Upper lobe of right lung (tissue), 1 donor: ENCODE results near the gene COX7A2. TPM values are rescaled to one million over a fixed set of nuclear protein-coding genes. Genes with fewer than 3 reads are reported as not detected.

ENCODE experiments used
- ATAC-seq: fragments of 200-7000 bp; cut with Tn5 transposase; one replicate; pipeline ENCODE4 v1.9.1; 2020; ENCODE audit warnings: mild to moderate bottlenecking, moderate library complexity
- DNase-seq: peaks from one replicate; pipeline ENCODE4 v3.0.0-alpha.2; 2020
- H3K27ac ChIP-seq: fragments of 200-600 bp; one replicate; pipeline ENCODE4 v1.8.0; 2022
- H3K27me3 ChIP-seq: fragments of 200-600 bp; one replicate; pipeline ENCODE4 v1.8.0; 2022; ENCODE audit warnings: mild to moderate bottlenecking
- H3K36me3 ChIP-seq: fragments of 200-600 bp; one replicate; pipeline ENCODE4 v1.8.0; 2022
- H3K4me1 ChIP-seq: fragments of 200-600 bp; one replicate; pipeline ENCODE4 v1.8.0; 2022
- H3K4me3 ChIP-seq: fragments of 200-600 bp; one replicate; pipeline ENCODE4 v1.8.0; 2022; ENCODE audit warnings: mild to moderate bottlenecking
- H3K9me3 ChIP-seq: fragments of 200-600 bp; one replicate; pipeline ENCODE4 v1.8.0; 2022
- intact Hi-C: fragments of 100-400 bp; cut with DNase I; formaldehyde crosslinking; loops from one replicate; pipeline ENCODE4 v1.11.0; 2022
- total RNA-seq: library from RNA; stranded (reverse); fragmentation: NEBNext Ultra II Directional; extraction: Animal tissue kit (Norgen Biotek cat#: 25700); gene quantifications from one replicate; pipeline ENCODE4 v1.2.1, GENCODE V29; 2021
- TF ChIP-seq, protein P1 (sequence below): fragments of 200-600 bp; IDR thresholded peaks from one replicate; pipeline ENCODE4 v1.8.0; 2022; ENCODE audit warnings: antibody characterized with exemption
- donor health status: DM: no; HTN: yes; CAD: no; lungs with severe emphysema.

The COX7A2 gene
- total RNA-seq, 1 donor from 2014 or later, result 240 TPM

DNA sequence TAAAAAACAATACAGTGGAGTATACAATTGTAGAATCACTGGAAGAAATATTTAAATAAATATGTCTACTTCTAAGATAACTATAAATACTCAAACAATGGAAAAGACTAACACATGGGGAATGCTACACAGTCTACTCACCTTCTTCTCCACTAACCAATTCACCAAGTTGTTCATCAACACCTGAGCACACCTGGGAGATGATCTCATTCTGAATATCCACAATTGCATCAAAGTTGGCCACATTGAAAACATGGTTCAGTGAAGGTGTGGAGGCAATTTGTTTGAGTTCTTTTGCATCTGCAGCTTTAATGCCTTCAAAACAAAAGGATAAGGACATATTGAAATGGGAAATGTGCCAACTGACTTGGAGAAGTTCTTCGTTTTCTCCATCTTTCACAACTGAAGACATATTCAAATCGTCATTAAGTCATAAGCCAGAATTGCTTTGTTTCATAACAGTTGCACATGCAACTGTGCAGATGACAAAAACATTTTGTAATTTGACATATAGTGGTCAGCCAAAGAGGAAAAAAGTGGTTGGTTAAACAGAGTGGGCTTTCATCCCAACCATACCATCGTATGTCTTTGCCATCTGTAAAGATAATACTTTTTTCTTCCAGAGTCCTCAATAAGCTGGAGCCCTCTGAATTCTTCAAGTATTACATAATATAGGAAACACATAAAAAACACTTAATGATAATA is 55.2 kb downstream of the COX7A2 start:
- Histone ChIP-seq H3K27ac (no peak overlapping the region), H3K9me3 (no peaks in the 10 kb centered on the region), H3K27me3 (peaks cover 4% of the 10 kb centered on the region), H3K4me3 (no peak overlapping the region), H3K36me3 (no peaks in the 10 kb centered on the region), H3K4me1 (no peaks in the 10 kb centered on the region)
- TF ChIP-seq, protein P1, sequence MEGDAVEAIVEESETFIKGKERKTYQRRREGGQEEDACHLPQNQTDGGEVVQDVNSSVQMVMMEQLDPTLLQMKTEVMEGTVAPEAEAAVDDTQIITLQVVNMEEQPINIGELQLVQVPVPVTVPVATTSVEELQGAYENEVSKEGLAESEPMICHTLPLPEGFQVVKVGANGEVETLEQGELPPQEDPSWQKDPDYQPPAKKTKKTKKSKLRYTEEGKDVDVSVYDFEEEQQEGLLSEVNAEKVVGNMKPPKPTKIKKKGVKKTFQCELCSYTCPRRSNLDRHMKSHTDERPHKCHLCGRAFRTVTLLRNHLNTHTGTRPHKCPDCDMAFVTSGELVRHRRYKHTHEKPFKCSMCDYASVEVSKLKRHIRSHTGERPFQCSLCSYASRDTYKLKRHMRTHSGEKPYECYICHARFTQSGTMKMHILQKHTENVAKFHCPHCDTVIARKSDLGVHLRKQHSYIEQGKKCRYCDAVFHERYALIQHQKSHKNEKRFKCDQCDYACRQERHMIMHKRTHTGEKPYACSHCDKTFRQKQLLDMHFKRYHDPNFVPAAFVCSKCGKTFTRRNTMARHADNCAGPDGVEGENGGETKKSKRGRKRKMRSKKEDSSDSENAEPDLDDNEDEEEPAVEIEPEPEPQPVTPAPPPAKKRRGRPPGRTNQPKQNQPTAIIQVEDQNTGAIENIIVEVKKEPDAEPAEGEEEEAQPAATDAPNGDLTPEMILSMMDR, result no peak
- DNase-seq (no peak), ATAC-seq (no peak)
- intact Hi-C loops, result no loop called here

Other genes with a start within 250 kb of the COX7A2 start
- gene COL12A1, start 37.7 kb downstream of the COX7A2 start, total RNA-seq, result 44.3 TPM
- 183 TPM for gene TMEM30A, start 41.0 kb upstream of the COX7A2 start, total RNA-seq
- 21.6 TPM for gene FILIP1, start 250.0 kb upstream of the COX7A2 start, total RNA-seq